ENCODE data around the gene HS3ST4.

- TF ChIP-seq YY1 (IDR thresholded peaks at IDR 0.05; ENCODE audit: insufficient read depth, insufficient read length) (no peak), ZNF274 (IDR thresholded peaks at IDR 0.05; ENCODE audit: low read depth, low read length) (no peak)
These were observed 327.9 kb downstream of the HS3ST4 start for GRCh38 chr16:26019381-26020242.

All from NT2/D1 (cell line).